ENCODE measurements around the gene MAD2L2. TPM values are rescaled to one million over a fixed set of nuclear protein-coding genes. Genes with fewer than 3 reads are reported as not detected.

The MAD2L2 gene
- total and polyA plus RNA-seq, 9 of the 15 experiments (the other 6 are each of a cell fraction or from before 2014, with no cell fraction given): 12.4 to 286 (median 143) TPM

DNA sequence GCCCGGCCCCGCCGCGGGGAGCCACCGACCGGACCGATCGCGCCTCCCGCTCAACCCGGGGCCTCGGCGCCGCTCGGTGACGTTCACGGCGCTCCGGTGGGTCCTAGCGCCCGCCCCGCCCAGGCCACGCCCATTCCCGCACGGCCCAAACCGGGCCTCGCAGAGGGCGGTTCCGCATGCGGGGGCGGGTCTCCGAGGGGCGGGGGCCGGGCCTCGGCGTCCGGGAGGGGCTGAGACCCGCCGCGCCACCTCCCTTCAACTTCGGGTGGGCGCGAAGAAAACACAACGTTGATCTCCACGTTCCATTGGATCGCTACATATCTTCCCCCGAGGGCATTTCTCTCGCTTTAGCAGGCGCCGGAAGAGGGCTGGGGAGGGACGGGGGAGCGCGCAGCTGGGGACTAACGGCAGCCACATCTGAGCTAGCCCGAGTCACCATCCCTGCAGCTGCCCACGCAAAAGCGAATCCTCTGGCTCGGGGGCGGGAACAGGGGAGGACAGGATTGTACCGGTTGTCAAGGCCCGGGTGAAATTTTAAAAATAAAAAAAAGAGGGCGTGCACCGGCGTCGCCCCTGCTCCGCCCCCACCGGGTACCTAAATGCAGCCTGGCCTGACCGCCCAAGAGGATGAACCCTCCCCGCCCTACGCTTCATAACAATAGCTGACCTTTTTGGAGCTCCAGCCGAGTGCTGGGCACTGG lies at the start of gene MAD2L2 (continued):
- TF ChIP-seq, protein P1, sequence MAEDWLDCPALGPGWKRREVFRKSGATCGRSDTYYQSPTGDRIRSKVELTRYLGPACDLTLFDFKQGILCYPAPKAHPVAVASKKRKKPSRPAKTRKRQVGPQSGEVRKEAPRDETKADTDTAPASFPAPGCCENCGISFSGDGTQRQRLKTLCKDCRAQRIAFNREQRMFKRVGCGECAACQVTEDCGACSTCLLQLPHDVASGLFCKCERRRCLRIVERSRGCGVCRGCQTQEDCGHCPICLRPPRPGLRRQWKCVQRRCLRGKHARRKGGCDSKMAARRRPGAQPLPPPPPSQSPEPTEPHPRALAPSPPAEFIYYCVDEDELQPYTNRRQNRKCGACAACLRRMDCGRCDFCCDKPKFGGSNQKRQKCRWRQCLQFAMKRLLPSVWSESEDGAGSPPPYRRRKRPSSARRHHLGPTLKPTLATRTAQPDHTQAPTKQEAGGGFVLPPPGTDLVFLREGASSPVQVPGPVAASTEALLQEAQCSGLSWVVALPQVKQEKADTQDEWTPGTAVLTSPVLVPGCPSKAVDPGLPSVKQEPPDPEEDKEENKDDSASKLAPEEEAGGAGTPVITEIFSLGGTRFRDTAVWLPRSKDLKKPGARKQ (CRISPR knock-in tag; IDR thresholded peaks at IDR 0.05): no peak
- TF ChIP-seq, protein P2, sequence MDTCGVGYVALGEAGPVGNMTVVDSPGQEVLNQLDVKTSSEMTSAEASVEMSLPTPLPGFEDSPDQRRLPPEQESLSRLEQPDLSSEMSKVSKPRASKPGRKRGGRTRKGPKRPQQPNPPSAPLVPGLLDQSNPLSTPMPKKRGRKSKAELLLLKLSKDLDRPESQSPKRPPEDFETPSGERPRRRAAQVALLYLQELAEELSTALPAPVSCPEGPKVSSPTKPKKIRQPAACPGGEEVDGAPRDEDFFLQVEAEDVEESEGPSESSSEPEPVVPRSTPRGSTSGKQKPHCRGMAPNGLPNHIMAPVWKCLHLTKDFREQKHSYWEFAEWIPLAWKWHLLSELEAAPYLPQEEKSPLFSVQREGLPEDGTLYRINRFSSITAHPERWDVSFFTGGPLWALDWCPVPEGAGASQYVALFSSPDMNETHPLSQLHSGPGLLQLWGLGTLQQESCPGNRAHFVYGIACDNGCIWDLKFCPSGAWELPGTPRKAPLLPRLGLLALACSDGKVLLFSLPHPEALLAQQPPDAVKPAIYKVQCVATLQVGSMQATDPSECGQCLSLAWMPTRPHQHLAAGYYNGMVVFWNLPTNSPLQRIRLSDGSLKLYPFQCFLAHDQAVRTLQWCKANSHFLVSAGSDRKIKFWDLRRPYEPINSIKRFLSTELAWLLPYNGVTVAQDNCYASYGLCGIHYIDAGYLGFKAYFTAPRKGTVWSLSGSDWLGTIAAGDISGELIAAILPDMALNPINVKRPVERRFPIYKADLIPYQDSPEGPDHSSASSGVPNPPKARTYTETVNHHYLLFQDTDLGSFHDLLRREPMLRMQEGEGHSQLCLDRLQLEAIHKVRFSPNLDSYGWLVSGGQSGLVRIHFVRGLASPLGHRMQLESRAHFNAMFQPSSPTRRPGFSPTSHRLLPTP (IDR thresholded peaks at IDR 0.05; ENCODE audit: borderline replicate concordance, extremely low read depth, insufficient read length): no peak
- TF ChIP-seq NRF1 (conservative IDR thresholded peaks at IDR 0.05 in 1 of 2, IDR thresholded peaks at IDR 0.05 in 1 of 2): peak; percentile 68
- TF ChIP-seq, protein P3, sequence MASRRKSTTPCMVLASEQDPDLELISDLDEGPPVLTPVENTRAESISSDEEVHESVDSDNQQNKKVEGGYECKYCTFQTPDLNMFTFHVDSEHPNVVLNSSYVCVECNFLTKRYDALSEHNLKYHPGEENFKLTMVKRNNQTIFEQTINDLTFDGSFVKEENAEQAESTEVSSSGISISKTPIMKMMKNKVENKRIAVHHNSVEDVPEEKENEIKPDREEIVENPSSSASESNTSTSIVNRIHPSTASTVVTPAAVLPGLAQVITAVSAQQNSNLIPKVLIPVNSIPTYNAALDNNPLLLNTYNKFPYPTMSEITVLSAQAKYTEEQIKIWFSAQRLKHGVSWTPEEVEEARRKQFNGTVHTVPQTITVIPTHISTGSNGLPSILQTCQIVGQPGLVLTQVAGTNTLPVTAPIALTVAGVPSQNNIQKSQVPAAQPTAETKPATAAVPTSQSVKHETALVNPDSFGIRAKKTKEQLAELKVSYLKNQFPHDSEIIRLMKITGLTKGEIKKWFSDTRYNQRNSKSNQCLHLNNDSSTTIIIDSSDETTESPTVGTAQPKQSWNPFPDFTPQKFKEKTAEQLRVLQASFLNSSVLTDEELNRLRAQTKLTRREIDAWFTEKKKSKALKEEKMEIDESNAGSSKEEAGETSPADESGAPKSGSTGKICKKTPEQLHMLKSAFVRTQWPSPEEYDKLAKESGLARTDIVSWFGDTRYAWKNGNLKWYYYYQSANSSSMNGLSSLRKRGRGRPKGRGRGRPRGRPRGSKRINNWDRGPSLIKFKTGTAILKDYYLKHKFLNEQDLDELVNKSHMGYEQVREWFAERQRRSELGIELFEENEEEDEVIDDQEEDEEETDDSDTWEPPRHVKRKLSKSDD (conservative IDR thresholded peaks at IDR 0.05; ENCODE audit: low read length): peak; percentile 40
- no peak for TF ChIP-seq PHF21A (IDR thresholded peaks at IDR 0.05; ENCODE audit: borderline replicate concordance, low read depth)
- peak; percentile 49 for TF ChIP-seq RNF2 (IDR thresholded peaks at IDR 0.05)
- no peak for TF ChIP-seq ZNF507 (tag; conservative IDR thresholded peaks at IDR 0.05)
- TF ChIP-seq ZNF75A (CRISPR knock-in tag; IDR thresholded peaks at IDR 0.05): no peak
- TF ChIP-seq FIP1L1 (IDR thresholded peaks at IDR 0.05; ENCODE audit: low read depth, low read length, poor library complexity, severe bottlenecking): peak; percentile 45
- TF ChIP-seq, protein P4, sequence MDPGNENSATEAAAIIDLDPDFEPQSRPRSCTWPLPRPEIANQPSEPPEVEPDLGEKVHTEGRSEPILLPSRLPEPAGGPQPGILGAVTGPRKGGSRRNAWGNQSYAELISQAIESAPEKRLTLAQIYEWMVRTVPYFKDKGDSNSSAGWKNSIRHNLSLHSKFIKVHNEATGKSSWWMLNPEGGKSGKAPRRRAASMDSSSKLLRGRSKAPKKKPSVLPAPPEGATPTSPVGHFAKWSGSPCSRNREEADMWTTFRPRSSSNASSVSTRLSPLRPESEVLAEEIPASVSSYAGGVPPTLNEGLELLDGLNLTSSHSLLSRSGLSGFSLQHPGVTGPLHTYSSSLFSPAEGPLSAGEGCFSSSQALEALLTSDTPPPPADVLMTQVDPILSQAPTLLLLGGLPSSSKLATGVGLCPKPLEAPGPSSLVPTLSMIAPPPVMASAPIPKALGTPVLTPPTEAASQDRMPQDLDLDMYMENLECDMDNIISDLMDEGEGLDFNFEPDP (CRISPR knock-in tag; IDR thresholded peaks at IDR 0.05): no peak
- TF ChIP-seq MIER1 (IDR thresholded peaks at IDR 0.05; ENCODE audit: low read depth): no peak
- TF ChIP-seq MCM3 (IDR thresholded peaks at IDR 0.05): no peak
- no peak for TF ChIP-seq FOXA1 (IDR thresholded peaks at IDR 0.05; ENCODE audit: borderline replicate concordance)
- no peak for TF ChIP-seq RHOXF2B (CRISPR knock-in tag; conservative IDR thresholded peaks at IDR 0.05)
- TF ChIP-seq IRF2 (CRISPR knock-in tag; IDR thresholded peaks at IDR 0.05): 0 out of 2 replicates have a peak, but pooled peaks have one; percentile 48
- peak; percentile 66 for TF ChIP-seq FOSL1 (tag; conservative IDR thresholded peaks at IDR 0.05)
- TF ChIP-seq, protein P5, sequence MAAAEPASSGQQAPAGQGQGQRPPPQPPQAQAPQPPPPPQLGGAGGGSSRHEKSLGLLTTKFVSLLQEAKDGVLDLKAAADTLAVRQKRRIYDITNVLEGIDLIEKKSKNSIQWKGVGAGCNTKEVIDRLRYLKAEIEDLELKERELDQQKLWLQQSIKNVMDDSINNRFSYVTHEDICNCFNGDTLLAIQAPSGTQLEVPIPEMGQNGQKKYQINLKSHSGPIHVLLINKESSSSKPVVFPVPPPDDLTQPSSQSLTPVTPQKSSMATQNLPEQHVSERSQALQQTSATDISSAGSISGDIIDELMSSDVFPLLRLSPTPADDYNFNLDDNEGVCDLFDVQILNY (CRISPR knock-in tag; IDR thresholded peaks at IDR 0.05): peak; percentile 44; the same call in 1 of the 2 replicates
